ENCODE data around the gene LRRC56. TPM values are rescaled to one million over a fixed set of nuclear protein-coding genes. Genes with fewer than 3 reads are reported as not detected.
"Not testable (repeated sequence)": the region's sequence is repeated elsewhere in the genome, so short reads cannot be mapped to it uniquely, and the experiment has no call there.

Gene LRRC56
- total and polyA plus RNA-seq, 2 experiments from 2014 or later, result 0.86 to 1.3 TPM

DNA sequence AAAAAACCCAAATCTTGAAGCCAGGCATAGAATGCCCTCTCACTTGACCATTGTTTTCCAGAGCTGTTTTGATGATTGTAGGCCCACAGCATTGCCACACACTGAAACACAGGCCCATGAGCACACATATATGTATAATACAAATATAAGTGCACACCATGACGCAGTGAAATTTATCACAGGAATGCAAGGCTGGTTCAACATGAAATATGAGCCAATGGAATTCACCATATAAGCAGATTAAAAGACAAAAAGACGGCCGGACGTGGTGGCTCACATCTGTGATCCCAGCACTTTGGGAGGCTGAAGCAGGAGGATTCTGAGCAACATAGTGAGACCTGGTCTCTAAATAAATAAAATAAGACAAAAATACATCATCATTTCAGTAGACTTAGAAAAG lies 20.9 kb upstream of the LRRC56 start:
- H3K4me3 ChIP-seq, result no peak overlapping the region
- peaks cover 16% of the 10 kb centered on the region; the same call in 1 of the 2 replicates for H3K79me2 ChIP-seq (ENCODE audit: insufficient read depth)
- H3K9me3 ChIP-seq (ENCODE audit: low read depth), result no peaks in the 10 kb centered on the region
- no peak for TF ChIP-seq EZH2phosphoT487 (IDR thresholded peaks at IDR 0.05; ENCODE audit: insufficient read depth, low read depth)
- no peak for TF ChIP-seq EZH2 (IDR thresholded peaks at IDR 0.05; ENCODE audit: insufficient read depth, poor library complexity, severe bottlenecking)
- no peaks in the 10 kb centered on the region for H3F3A ChIP-seq (ENCODE audit: insufficient read depth)
- H3K4me2 ChIP-seq (ENCODE audit: unreplicated experiment), result no peak overlapping the region
- DNase-seq, result no peak
- no peak overlapping the region for H3K27ac ChIP-seq
- no peaks in the 10 kb centered on the region for H3K9me2 ChIP-seq (ENCODE audit: insufficient read depth)
- 96 to 99% methylated on average over 4 of the region's 4 CpGs for WGBS, 2 experiments (ENCODE audit: low coverage in 1 of 2, low lambda C conversion rate in 2 of 2, missing lambda C conversion rate in 2 of 2)
- in situ Hi-C loops (cut with MboI), result no loop called here
- H3K36me3 ChIP-seq (ENCODE audit: low read depth), result peaks cover 3% of the 10 kb centered on the region; the same call in 1 of the 2 replicates
- no peaks in the 10 kb centered on the region for H4K20me1 ChIP-seq (ENCODE audit: insufficient read depth)
- no peak overlapping the region for H2AFZ ChIP-seq
- no peak overlapping the region for H3K9ac ChIP-seq
- peaks cover 9% of the 10 kb centered on the region; the same call in 1 of the 2 replicates for H3K4me1 ChIP-seq (ENCODE audit: insufficient read depth)
- no peaks in the 10 kb centered on the region for H3K27me3 ChIP-seq (replicated peaks; ENCODE audit: insufficient read depth)

DNA sequence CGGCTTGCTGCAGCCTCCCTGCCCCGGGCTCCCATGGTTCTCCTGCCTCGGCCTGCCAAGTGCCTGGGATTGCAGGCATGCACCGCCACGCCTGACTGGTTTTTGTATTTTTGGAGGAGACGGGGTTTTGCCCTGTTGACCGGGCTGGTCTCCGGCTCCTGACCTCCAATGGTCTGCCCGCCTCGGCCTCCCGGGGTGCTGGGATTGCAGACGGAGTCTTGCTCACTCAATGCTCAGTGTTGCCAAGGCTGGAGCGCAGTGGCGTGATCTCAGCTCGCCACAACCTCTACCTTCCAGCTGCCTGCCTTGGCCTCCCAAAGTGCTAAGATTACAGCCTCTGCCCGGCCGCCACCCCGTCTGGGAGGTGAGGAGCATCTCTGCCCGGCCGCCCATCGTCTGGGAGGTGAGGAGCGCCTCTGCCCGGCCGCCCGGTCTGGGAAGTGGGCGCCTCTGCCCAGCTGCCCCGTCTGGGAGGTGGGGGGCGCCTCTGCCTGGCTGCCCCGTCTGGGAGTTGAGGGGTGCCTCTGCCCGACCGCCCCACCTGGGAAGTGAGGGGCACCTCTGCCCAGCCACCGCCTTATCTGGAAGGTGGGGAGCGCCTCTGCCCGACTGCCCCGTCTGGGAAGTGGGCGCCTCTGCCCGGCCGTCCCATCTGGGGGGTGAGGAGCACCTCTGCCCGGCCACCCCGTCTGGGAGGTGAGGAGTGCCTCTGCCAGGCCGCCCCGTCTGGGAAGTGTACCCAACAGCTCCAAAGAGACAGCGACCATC lies 20.2 kb upstream of the LRRC56 start:
- H3K36me3 ChIP-seq (ENCODE audit: low read depth); H2AFZ ChIP-seq; H3K9me2 ChIP-seq (ENCODE audit: insufficient read depth); in situ Hi-C loops (cut with MboI); H3F3A ChIP-seq (ENCODE audit: insufficient read depth); DNase-seq; H3K4me2 ChIP-seq (ENCODE audit: unreplicated experiment); H3K9me3 ChIP-seq (ENCODE audit: low read depth); H4K20me1 ChIP-seq (ENCODE audit: insufficient read depth); H3K4me3 ChIP-seq; H3K27me3 ChIP-seq (replicated peaks; ENCODE audit: insufficient read depth); H3K4me1 ChIP-seq (ENCODE audit: insufficient read depth): not testable (repeated sequence)
- peaks cover 16% of the 10 kb centered on the region; the same call in 1 of the 2 replicates for H3K79me2 ChIP-seq (ENCODE audit: insufficient read depth)
- WGBS, 2 experiments (ENCODE audit: low coverage in 1 of 2, low lambda C conversion rate in 2 of 2, missing lambda C conversion rate in 2 of 2), result 92% methylated on average over 29 to 43 of the region's 43 CpGs
- peak overlapping the region; percentile 87 for H3K27ac ChIP-seq
- peak overlapping the region; percentile 70; the same call in 1 of the 2 replicates for H3K9ac ChIP-seq

- TF ChIP-seq EZH2phosphoT487 (IDR thresholded peaks at IDR 0.05; ENCODE audit: insufficient read depth, low read depth), result no peak
- TF ChIP-seq EZH2 (IDR thresholded peaks at IDR 0.05; ENCODE audit: insufficient read depth, poor library complexity, severe bottlenecking), result no peak
- H4K20me1 ChIP-seq (ENCODE audit: insufficient read depth), result no peaks in the 10 kb centered on the region
- H3K79me2 ChIP-seq (ENCODE audit: insufficient read depth), result peaks cover 16% of the 10 kb centered on the region; the same call in 1 of the 2 replicates
- no peaks in the 10 kb centered on the region for H3K9me2 ChIP-seq (ENCODE audit: insufficient read depth)
- H3K4me1 ChIP-seq (ENCODE audit: insufficient read depth), result peaks cover 9% of the 10 kb centered on the region; the same call in 1 of the 2 replicates
- peak overlapping the region; percentile 62 for H3K4me3 ChIP-seq
- H3K27ac ChIP-seq, result peak overlapping the region; percentile 87
- H3K9me3 ChIP-seq (ENCODE audit: low read depth), result no peaks in the 10 kb centered on the region
- H3F3A ChIP-seq (ENCODE audit: insufficient read depth), result no peaks in the 10 kb centered on the region
- 2% methylated on average over 55 of the region's 74 CpGs for WGBS, 2 experiments (ENCODE audit: low coverage in 1 of 2, low lambda C conversion rate in 2 of 2, missing lambda C conversion rate in 2 of 2)
- peak overlapping the region; percentile 69 for H2AFZ ChIP-seq
- peak overlapping the region; percentile 60 for H3K4me2 ChIP-seq (ENCODE audit: unreplicated experiment)
- no peaks in the 10 kb centered on the region for H3K27me3 ChIP-seq (replicated peaks; ENCODE audit: insufficient read depth)
- in situ Hi-C loops (cut with MboI), result no loop called here
- no peaks in the 10 kb centered on the region for H3K36me3 ChIP-seq (ENCODE audit: low read depth)
- H3K9ac ChIP-seq, result peak overlapping the region; percentile 70
- DNase-seq, result peak; percentile 99
Observed at GRCh38 chr11:518463-519202, 18.7 kb upstream of the LRRC56 start.

DNA sequence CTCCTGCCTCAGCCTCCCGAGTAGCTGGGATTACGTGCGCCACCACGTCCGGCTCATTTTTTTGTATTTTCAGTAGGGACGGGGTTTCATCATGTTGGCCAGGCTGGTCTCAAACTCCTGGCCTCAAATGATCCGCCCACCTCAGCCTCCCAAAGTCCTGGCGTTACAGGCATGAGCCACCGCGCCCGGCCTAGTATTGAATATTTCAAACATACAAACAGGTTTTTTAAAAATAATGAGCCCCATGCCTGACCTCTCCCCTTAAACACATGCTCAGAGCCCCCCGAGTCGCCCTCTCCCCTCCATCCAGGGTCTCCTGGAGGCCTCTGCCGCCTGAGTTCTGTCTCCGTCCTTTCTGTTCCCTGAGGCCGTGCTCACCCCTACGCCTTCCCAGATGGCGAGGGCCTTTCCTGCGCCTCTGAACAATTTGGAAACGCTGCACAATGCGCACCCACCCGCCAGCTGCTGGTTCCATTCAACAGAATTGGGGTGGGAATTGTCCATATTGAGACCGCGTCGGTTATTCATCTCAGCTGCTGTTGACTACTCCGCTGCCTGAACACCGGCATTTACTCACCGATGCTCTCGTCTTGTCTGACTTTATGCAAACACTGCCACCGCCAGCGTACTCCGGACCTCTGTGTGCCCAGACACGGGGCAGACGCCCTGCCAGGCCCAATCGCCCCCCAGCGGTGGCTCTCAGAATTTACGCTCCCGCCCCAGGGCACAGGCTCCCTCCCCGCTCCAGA lies 16.7 kb upstream of the LRRC56 start:
- WGBS, 2 experiments (ENCODE audit: low coverage in 1 of 2, low lambda C conversion rate in 2 of 2, missing lambda C conversion rate in 2 of 2), result 85 to 86% methylated on average over 39 of the region's 39 CpGs
- Histone ChIP-seq H4K20me1 (ENCODE audit: insufficient read depth) (no peaks in the 10 kb centered on the region), H3K4me1 (ENCODE audit: insufficient read depth) (peaks cover 9% of the 10 kb centered on the region; the same call in 1 of the 2 replicates), H3K4me3 (no peak overlapping the region), H3K79me2 (ENCODE audit: insufficient read depth) (0 out of 2 replicates have a peak, but pooled peaks cover 6% of the 10 kb centered on the region), H3K9me2 (ENCODE audit: insufficient read depth) (no peaks in the 10 kb centered on the region), H2AFZ (no peak overlapping the region), H3F3A (ENCODE audit: insufficient read depth) (no peaks in the 10 kb centered on the region), H3K4me2 (ENCODE audit: unreplicated experiment) (no peak overlapping the region), H3K27me3 (replicated peaks; ENCODE audit: insufficient read depth) (no peaks in the 10 kb centered on the region), H3K36me3 (ENCODE audit: low read depth) (no peaks in the 10 kb centered on the region), H3K9ac (no peak overlapping the region), H3K27ac (no peak overlapping the region), H3K9me3 (ENCODE audit: low read depth) (no peaks in the 10 kb centered on the region)
- TF ChIP-seq EZH2phosphoT487 (IDR thresholded peaks at IDR 0.05; ENCODE audit: insufficient read depth, low read depth), result no peak
- no peak for TF ChIP-seq EZH2 (IDR thresholded peaks at IDR 0.05; ENCODE audit: insufficient read depth, poor library complexity, severe bottlenecking)
- no peak for DNase-seq
- in situ Hi-C loops (cut with MboI), result no loop called here
